IMR-90 (cell line): ENCODE results near the gene ANKRD44. TPM values are rescaled to one million over a fixed set of nuclear protein-coding genes. Genes with fewer than 3 reads are reported as not detected.

Experiments used
- ATAC-seq: fragments of 200-7000 bp; cut with Tn5 transposase; 2 replicates; pipeline ENCODE4 v1.9.1; 2020; ENCODE audit warnings: low read depth, mild to moderate bottlenecking, moderate library complexity
- BruUV-seq: library from RNA; stranded (reverse); fragments of 400-500 nt; replicated peaks from 2 replicates; lab custom pipeline; 2021; lab: Mats Ljungman, UMichigan
- CTCF ChIA-PET: fragments of 300-600 bp; formaldehyde crosslinking; extraction: SDS; loops from one replicate; lab custom pipeline; 2021; ENCODE audit warnings: antibody characterized with exemption; lab: Yijun Ruan, JAX
- POLR2A ChIA-PET: fragments of 300-600 bp; sonication (Branson Sonifier 250); formaldehyde crosslinking; loops from one replicate; lab custom pipeline; 2022; ENCODE audit warnings: antibody characterized with exemption; ENCODE audit not compliant: unreplicated experiment; lab: Charles Lee
- DNase-seq: peaks from one replicate; pipeline ENCODE4 v3.0.0; 2013
- H2AFZ ChIP-seq: replicated peaks from 2 replicates; pipeline ENCODE3; 2013; ENCODE audit warnings: low read length, mild to moderate bottlenecking; ENCODE audit not compliant: poor library complexity
- H2AK5ac ChIP-seq: 2 replicates; pipeline ENCODE4 v1.6.1; 2013; ENCODE audit warnings: low read depth, low read length, inconsistent platforms
- H2AK9ac ChIP-seq: replicated peaks from 2 replicates; pipeline ENCODE3; 2013; ENCODE audit warnings: mild to moderate bottlenecking, low read depth, low read length, moderate library complexity; ENCODE audit not compliant: poor library complexity
- H2BK120ac ChIP-seq: 2 replicates; pipeline ENCODE4 v1.6.1; 2013; ENCODE audit warnings: low read depth, low read length, inconsistent platforms
- H2BK15ac ChIP-seq: 3 replicates; pipeline ENCODE4 v1.6.1; 2013; ENCODE audit warnings: low read depth, low read length, inconsistent platforms
- H2BK20ac ChIP-seq: 2 replicates; pipeline ENCODE4 v1.6.1; 2013; ENCODE audit warnings: low read depth, mild to moderate bottlenecking, inconsistent platforms, low read length, moderate library complexity
- H2BK5ac ChIP-seq: 2 replicates; pipeline ENCODE4 v1.6.1; 2013; ENCODE audit warnings: mild to moderate bottlenecking, low read depth, low read length, inconsistent platforms; ENCODE audit not compliant: poor library complexity, severe bottlenecking
- H3K14ac ChIP-seq: replicated peaks from 2 replicates; pipeline ENCODE4 v1.6.1; 2013; ENCODE audit warnings: low read depth, low read length, inconsistent platforms
- H3K18ac ChIP-seq: 2 replicates; pipeline ENCODE4 v1.6.1; 2013; ENCODE audit warnings: low read depth, low read length, control low read depth
- H3K23ac ChIP-seq: 2 replicates; pipeline ENCODE4 v1.6.1; 2013; ENCODE audit warnings: low read depth, low read length, inconsistent platforms
- H3K27ac ChIP-seq: 2 replicates; pipeline ENCODE4 v1.5.1; 2013; ENCODE audit warnings: mild to moderate bottlenecking, control low read depth, low read length; ENCODE audit not compliant: insufficient read depth
- H3K27me3 ChIP-seq: 2 replicates; pipeline ENCODE4 v1.6.1; 2013; ENCODE audit warnings: low read length; ENCODE audit not compliant: control insufficient read depth, insufficient read depth
- H3K36me3 ChIP-seq: 2 replicates; pipeline ENCODE4 v1.6.1; 2013; ENCODE audit warnings: low read length, mixed read lengths; ENCODE audit not compliant: control insufficient read depth, insufficient read depth
- H3K4ac ChIP-seq: 2 replicates; pipeline ENCODE4 v1.6.1; 2013; ENCODE audit warnings: low read depth, low read length, inconsistent platforms
- H3K4me1 ChIP-seq: 2 replicates; pipeline ENCODE4 v1.6.1; 2013; ENCODE audit warnings: low read length, mixed read lengths; ENCODE audit not compliant: control insufficient read depth, insufficient read depth
- H3K4me2 ChIP-seq: 2 replicates; pipeline ENCODE4 v1.6.1; 2013; ENCODE audit warnings: low read depth, mild to moderate bottlenecking, control low read depth, low read length, moderate library complexity
- H3K4me3 ChIP-seq: 2 replicates; pipeline ENCODE4 v1.5.1; 2013; ENCODE audit warnings: low read depth, mild to moderate bottlenecking, control low read depth, low read length, moderate library complexity; ENCODE audit not compliant: insufficient read depth
- H3K56ac ChIP-seq: 2 replicates; pipeline ENCODE4 v1.6.1; 2013; ENCODE audit warnings: low read length, inconsistent platforms; ENCODE audit not compliant: insufficient read depth; ENCODE audit errors: extremely low read depth
- H3K79me1 ChIP-seq, 2 experiments: 2 replicates each; pipeline ENCODE4 v1.6.1; 2013; ENCODE audit warnings: low read length in 2 of 2, inconsistent platforms in 1 of 2, low read depth in 1 of 2
- H3K9ac ChIP-seq: 2 replicates; pipeline ENCODE4 v1.6.1; 2013; ENCODE audit warnings: low read depth, low read length, control low read depth
- H3K9me1 ChIP-seq: 2 replicates; pipeline ENCODE4 v1.6.1; 2013; ENCODE audit warnings: low read length, inconsistent platforms; ENCODE audit not compliant: insufficient read depth
- H3K9me3 ChIP-seq: 2 replicates; pipeline ENCODE4 v1.6.1; 2013; ENCODE audit warnings: low read length; ENCODE audit not compliant: control insufficient read depth, insufficient read depth
- H4K20me1 ChIP-seq: 2 replicates; pipeline ENCODE4 v1.6.1; 2013; ENCODE audit warnings: low read length, inconsistent platforms; ENCODE audit not compliant: insufficient read depth
- H4K5ac ChIP-seq: 2 replicates; pipeline ENCODE4 v1.6.1; 2013; ENCODE audit warnings: mild to moderate bottlenecking, low read depth, low read length, control low read depth
- H4K8ac ChIP-seq, 2 experiments: 2 replicates each; pipeline ENCODE4 v1.6.1; 2013; ENCODE audit warnings: low read depth in 2 of 2, low read length in 2 of 2, control low read depth in 1 of 2, inconsistent platforms in 1 of 2
- H4K91ac ChIP-seq: 2 replicates; pipeline ENCODE4 v1.6.1; 2013; ENCODE audit warnings: low read depth, low read length, inconsistent platforms; ENCODE audit not compliant: insufficient read depth
- WGBS, 2 experiments: methylation state at CpG; one replicate each; pipeline versions ENCODE4 v1.1.5 to v1.1.7; 2013; ENCODE audit warnings: missing lambda C conversion rate in 2 of 2; ENCODE audit not compliant: insufficient read length in 1 of 2; ENCODE audit errors: extremely low coverage in 2 of 2; 5-methylcytosine and 5-hydroxymethylcytosine counted together
- dilution Hi-C: fragments of 300-500 bp; cut with HindIII; formaldehyde crosslinking; loops from one replicate; pipeline ENCODE4 v1.14.3; 2018; ENCODE audit warnings: low sequenced_read_pairs; ENCODE audit not compliant: unreplicated experiment
- in situ Hi-C: fragments of 300-500 bp; cut with MboI; formaldehyde crosslinking; loops from 3 replicates; pipeline ENCODE4 v1.14.3; 2019; ENCODE audit warnings: low sequenced_read_pairs, inconsistent platforms, mixed read lengths
- intact Hi-C: fragments of 100-400 bp; cut with micrococcal nuclease; formaldehyde crosslinking; loops from 2 replicates; pipeline ENCODE4 v1.10.0; 2022
- polyA plus RNA-seq, 3 experiments: library from polyadenylated mRNA; depleted of rRNA; stranded (reverse); fragments of >200 nt; gene quantifications; 2 replicates each; pipeline ENCODE4 v1.2.3, GENCODE V29; 2012; ENCODE audit warnings: low replicate concordance in 1 of 3
- total RNA-seq: library from RNA; depleted of rRNA; stranded (reverse); fragments of >200 nt; gene quantifications from 2 replicates; pipeline ENCODE4 v1.2.3, GENCODE V29; 2012
- TF ChIP-seq, protein P1 (sequence below): fragments of 150-350 bp; IDR thresholded peaks from 2 replicates; pipeline ENCODE4 v1.6.1; 2016; ENCODE audit warnings: low read depth, mild to moderate bottlenecking, low read length, moderate library complexity, borderline replicate concordance

ANKRD44 gene
- total and polyA plus RNA-seq, 2 of the 4 experiments (the other 2 are of a cell fraction) = 5.2 to 15.6 TPM

DNA sequence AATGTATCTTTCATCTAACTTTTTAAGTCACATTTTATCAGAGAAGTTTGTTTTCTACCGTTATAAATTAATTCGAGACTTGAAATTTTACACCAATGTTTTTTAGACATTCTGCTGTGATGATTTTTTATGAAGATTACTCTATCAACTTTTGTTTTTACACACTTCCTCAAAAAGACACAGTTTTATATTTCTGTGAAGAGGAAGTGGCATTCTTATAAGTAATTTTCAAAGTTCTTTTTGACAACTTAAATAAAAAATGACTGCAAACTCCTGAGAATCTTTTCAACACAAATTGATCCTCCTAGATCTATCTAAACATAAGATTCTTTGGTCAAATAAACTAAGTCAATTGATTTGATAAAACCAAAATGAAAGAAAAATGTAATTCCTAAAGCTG is 13.7 kb downstream of the ANKRD44 start:
- H2BK15ac ChIP-seq = no peak overlapping the region
- no peak overlapping the region for H2BK5ac ChIP-seq
- H3K23ac ChIP-seq = no peak overlapping the region
- dilution Hi-C loops (no loop called here), in situ Hi-C loops (no loop called here), intact Hi-C loops (no loop called here)
- H3K56ac ChIP-seq = no peak overlapping the region
- H3K14ac ChIP-seq = no peak overlapping the region
- H3K9me3 ChIP-seq = no peaks in the 10 kb centered on the region
- H4K8ac ChIP-seq = no peak overlapping the region
- BruUV-seq = no TSS peak
- TF ChIP-seq, protein P1, sequence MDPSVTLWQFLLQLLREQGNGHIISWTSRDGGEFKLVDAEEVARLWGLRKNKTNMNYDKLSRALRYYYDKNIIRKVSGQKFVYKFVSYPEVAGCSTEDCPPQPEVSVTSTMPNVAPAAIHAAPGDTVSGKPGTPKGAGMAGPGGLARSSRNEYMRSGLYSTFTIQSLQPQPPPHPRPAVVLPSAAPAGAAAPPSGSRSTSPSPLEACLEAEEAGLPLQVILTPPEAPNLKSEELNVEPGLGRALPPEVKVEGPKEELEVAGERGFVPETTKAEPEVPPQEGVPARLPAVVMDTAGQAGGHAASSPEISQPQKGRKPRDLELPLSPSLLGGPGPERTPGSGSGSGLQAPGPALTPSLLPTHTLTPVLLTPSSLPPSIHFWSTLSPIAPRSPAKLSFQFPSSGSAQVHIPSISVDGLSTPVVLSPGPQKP = no peak
- ChIA-PET POLR2A (no interaction called here), CTCF (no interaction called here)
- no peaks in the 10 kb centered on the region for H4K20me1 ChIP-seq
- no peak overlapping the region for H2BK20ac ChIP-seq
- H4K5ac ChIP-seq = no peak overlapping the region
- peaks cover 0 to 3% of the 10 kb centered on the region in 2 experiments; a peak in 1 of 4 replicates for H3K79me1 ChIP-seq
- H2AK5ac ChIP-seq = no peak overlapping the region
- peaks cover 4% of the 10 kb centered on the region for H3K4me1 ChIP-seq
- ATAC-seq (no peak), DNase-seq (no peak)
- no peak overlapping the region for H2AFZ ChIP-seq
- no peak overlapping the region for H3K4me3 ChIP-seq
- H3K18ac ChIP-seq = no peak overlapping the region
- H4K91ac ChIP-seq = no peak overlapping the region
- no peaks in the 10 kb centered on the region for H3K27me3 ChIP-seq
- no peaks in the 10 kb centered on the region for H3K36me3 ChIP-seq
- H3K4me2 ChIP-seq = no peak overlapping the region
- no peak overlapping the region for H3K4ac ChIP-seq
- H3K9ac ChIP-seq = no peak overlapping the region
- H3K9me1 ChIP-seq = peaks cover 3% of the 10 kb centered on the region; the same call in 1 of the 2 replicates
- no peak overlapping the region for H3K27ac ChIP-seq
- no CpG with 5 or more reads among the region's 2 CpGs for WGBS, 2 experiments
- no peak overlapping the region for H2BK120ac ChIP-seq
- H2AK9ac ChIP-seq = no peak overlapping the region
